ENCODE results near the gene GPR75. TPM values are rescaled to one million over a fixed set of nuclear protein-coding genes. Genes with fewer than 3 reads are reported as not detected.

GPR75 gene
- total and polyA plus RNA-seq, 2 of the 8 experiments (the other 6 are each of a cell fraction or from before 2014, with no cell fraction given): 3.5 to 4.3 TPM

DNA sequence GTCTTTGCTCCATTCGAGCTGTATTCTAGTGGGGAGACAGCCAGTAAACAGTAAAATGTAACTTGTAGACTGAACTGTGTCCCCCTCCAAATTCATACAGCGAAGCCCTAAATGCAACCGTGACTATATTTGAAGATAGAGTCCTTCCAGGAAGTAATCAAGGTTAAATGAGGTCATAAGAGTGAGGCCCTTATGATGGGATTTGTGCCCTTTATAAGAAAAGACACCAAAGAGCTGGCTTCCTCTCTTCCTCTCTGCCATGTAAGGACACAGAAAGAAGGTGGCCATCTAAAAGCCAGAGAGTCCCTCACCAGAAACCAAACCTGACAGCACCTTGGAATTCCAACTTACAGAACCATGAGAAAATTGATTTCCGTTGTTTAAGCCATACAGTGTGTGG lies 31.4 kb downstream of the GPR75 start:
- no peak overlapping the region for H3K14ac ChIP-seq (ENCODE audit: insufficient read length)
- H3K56ac ChIP-seq (replicated peaks; ENCODE audit: insufficient read length, low read depth, low read length): no peak overlapping the region
- no peaks in the 10 kb centered on the region for H3K79me2 ChIP-seq (ENCODE audit: control insufficient read depth in 1 of 2, insufficient read depth in 2 of 2, low read length in 2 of 2)
- no peak overlapping the region for H3K18ac ChIP-seq (ENCODE audit: extremely low read depth, low read length)
- no peak for TF ChIP-seq EZH2 (IDR thresholded peaks at IDR 0.05; ENCODE audit: low read depth, low read length, severe bottlenecking)
- no peak for TF ChIP-seq ATF3 (IDR thresholded peaks at IDR 0.05; ENCODE audit: insufficient read depth, low read depth, low read length)
- TF ChIP-seq HDAC2 (IDR thresholded peaks at IDR 0.05; ENCODE audit: borderline replicate concordance in 1 of 2, low read depth in 2 of 2, low read length in 2 of 2): no peak
- TF ChIP-seq CREB1 (IDR thresholded peaks at IDR 0.05): no peak
- TF ChIP-seq FOSL1 (IDR thresholded peaks at IDR 0.05; ENCODE audit: insufficient read depth, low read depth, low read length): no peak
- TF ChIP-seq TBP (IDR thresholded peaks at IDR 0.05; ENCODE audit: low read depth, low read length): no peak
- no peak for TF ChIP-seq TEAD4 (IDR thresholded peaks at IDR 0.05; ENCODE audit: low read depth, low read length)
- H4K20me1 ChIP-seq (replicated peaks in 1 of 2; ENCODE audit: control insufficient read depth in 1 of 2, insufficient read depth in 2 of 2, low read length in 2 of 2): no peaks in the 10 kb centered on the region
- H3K9me3 ChIP-seq (ENCODE audit: insufficient read depth in 2 of 2, low read depth in 1 of 2, low read length in 1 of 2): no peaks in the 10 kb centered on the region
- H2BK12ac ChIP-seq (ENCODE audit: low read depth, low read length): no peak overlapping the region
- ChIA-PET CTCF (ENCODE audit: partially characterized antibody) (no interaction called here), POLR2A (ENCODE audit: partially characterized antibody) (interaction anchor here (0.8 kb wide), 1 partner anchor 143 kb away, joined by 3 read pairs; the partner anchor contains the start of gene PSME4)
- H4K91ac ChIP-seq (replicated peaks; ENCODE audit: insufficient read length, low read length): no peak overlapping the region
- H3K23me2 ChIP-seq (ENCODE audit: low read depth, low read length): no peaks in the 10 kb centered on the region
- 86% methylated on average over 4 of the region's 4 CpGs; no CpG with 5 or more reads in 1 of the 2 experiments for WGBS, 2 experiments (ENCODE audit: extremely low coverage in 1 of 2, insufficient coverage in 1 of 2, insufficient read length in 1 of 2, insufficient replicate concordance in 2 of 2, low coverage in 1 of 2, low lambda C conversion rate in 2 of 2, missing lambda C conversion rate in 1 of 2)
- H2BK120ac ChIP-seq (replicated peaks; ENCODE audit: low read depth, low read length): no peak overlapping the region
- H2BK15ac ChIP-seq (ENCODE audit: low read length): no peak overlapping the region
- H4K5ac ChIP-seq (ENCODE audit: insufficient read length, low read depth, low read length): no peak overlapping the region
- no peaks in the 10 kb centered on the region for H3K27me3 ChIP-seq (replicated peaks in 1 of 4; ENCODE audit: control insufficient read depth in 3 of 4, extremely low read depth in 1 of 4, insufficient read depth in 3 of 4, low read length in 3 of 4)
- H3K27ac ChIP-seq (ENCODE audit: low read depth, low read length): no peak overlapping the region
- no peak overlapping the region for H3K4ac ChIP-seq (replicated peaks; ENCODE audit: insufficient read length, low read depth, low read length)
- DNase-seq (ENCODE audit: low read depth in 1 of 2, low spot score in 2 of 2) (no peak), FAIRE-seq (no peak)
- no peak overlapping the region for H3K23ac ChIP-seq (ENCODE audit: insufficient read length)
- H2BK5ac ChIP-seq (ENCODE audit: low read depth, low read length): no peak overlapping the region
- H2BK20ac ChIP-seq (ENCODE audit: low read length): no peak overlapping the region
- H2AFZ ChIP-seq (ENCODE audit: low read length): no peak overlapping the region
- H3K9ac ChIP-seq (replicated peaks in 1 of 4; ENCODE audit: extremely low read depth in 1 of 4, low read depth in 3 of 4, low read length in 3 of 4): no peak overlapping the region
- no peak overlapping the region for H4K8ac ChIP-seq (ENCODE audit: extremely low read depth, insufficient read depth, low read length)
- H2AK5ac ChIP-seq (ENCODE audit: low read depth, low read length): no peak overlapping the region
- H3K79me1 ChIP-seq (ENCODE audit: low read depth, low read length): no peaks in the 10 kb centered on the region
- no peaks in the 10 kb centered on the region for H3K36me3 ChIP-seq (ENCODE audit: control insufficient read depth in 2 of 4, insufficient read depth in 4 of 4, low read length in 3 of 4)
- H3K4me1 ChIP-seq (replicated peaks in 1 of 4; ENCODE audit: control insufficient read depth in 3 of 4, insufficient read depth in 4 of 4, low read length in 3 of 4): peaks cover 0 to 10% (median 8%) of the 10 kb centered on the region in 4 experiments; a peak in 5 of 7 replicates
- H3K4me3 ChIP-seq (ENCODE audit: extremely low read depth in 1 of 4, insufficient read depth in 2 of 4, low read depth in 3 of 4, low read length in 4 of 4): no peak overlapping the region
- no peak overlapping the region for H3K4me2 ChIP-seq (ENCODE audit: insufficient read depth in 1 of 2, low read depth in 2 of 2, low read length in 2 of 2)

Data from H1 (cell line).